Stimulated activated naive CD4-positive, alpha-beta T cell treated with Interleukin-2 at 50 U/mL for 16 hours (primary cell): ENCODE results near the gene IGSF21.

Source experiments
- DNase-seq: peaks from one replicate; lab custom pipeline; 2025; lab: John Stamatoyannopoulos, UW

The IGSF21 gene

GRCh38 chr1:18263547-18264120, 156.0 kb downstream of the IGSF21 start:
- no peak for DNase-seq

DNA sequence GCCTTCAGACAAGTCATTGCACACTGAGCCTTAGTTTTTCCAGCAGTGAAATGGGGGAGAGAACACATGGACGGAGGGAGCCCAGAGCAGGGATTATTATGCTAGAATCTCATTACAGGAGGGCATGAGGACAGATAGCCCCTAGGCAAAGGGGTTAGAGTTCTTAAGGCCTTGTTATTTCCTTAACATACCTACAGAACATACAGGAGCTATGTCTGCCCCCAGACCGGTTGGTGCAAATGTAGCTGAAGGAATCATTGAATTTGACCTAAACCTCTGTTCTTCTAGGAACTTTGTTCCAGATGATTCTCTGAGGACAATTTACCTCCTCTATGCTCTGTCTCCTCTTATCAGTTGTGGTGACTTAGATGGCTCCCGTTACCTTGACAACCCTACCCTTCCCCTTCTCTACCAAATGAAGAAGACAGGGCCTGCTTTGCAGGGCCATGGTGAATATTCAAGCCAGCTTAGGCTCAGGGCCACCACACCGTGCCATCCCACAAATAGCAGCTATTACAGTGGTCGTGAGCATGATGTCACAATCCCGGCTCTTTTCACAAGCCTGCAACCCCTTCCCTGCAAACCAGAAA, 156.9 kb downstream of the IGSF21 start:
- no peak for DNase-seq

DNA sequence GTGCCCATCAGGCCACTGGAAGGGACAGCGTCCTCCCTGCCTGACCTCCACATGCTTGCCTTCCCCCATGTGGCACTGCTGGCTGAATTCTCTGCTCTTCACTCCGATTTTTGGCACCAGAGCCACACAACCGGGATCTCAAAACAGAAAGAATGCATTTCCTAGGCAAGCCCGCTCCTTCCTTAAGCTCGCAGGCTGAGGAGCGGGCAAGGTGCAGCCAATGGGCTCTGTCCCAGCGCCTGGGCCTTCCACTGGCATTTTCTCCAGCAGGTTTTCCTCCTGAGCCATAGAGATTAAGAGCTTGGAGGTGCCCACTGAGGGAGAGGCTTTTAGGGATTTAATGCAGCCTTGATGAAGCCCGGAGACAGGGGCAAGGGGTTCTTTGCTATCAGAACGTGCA, 158.0 kb downstream of the IGSF21 start:
- no peak for DNase-seq

GRCh38 chr1:18266391-18266790, 158.8 kb downstream of the IGSF21 start:
- no peak for DNase-seq

DNA sequence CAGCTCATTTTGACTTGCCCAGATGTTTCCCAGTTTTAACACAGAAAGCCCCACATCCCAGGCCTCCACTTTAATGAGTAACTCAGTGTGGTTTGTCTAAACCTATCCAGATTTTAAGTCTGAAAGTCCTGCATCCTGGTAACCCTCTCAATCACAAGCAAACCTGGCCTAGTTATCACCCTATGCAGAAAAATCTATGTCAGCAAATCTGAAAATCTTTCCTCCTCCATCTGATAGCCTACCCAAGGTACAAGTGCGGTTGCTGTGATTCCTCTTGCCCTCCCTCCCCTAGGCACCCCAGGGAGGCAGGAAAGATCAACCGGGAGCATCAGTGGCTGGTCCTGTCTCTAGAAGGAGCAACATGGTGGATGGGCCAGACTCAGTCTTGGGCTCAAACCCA, 163.7 kb downstream of the IGSF21 start:
- no peak for DNase-seq

GRCh38 chr1:18278946-18279345, 171.3 kb downstream of the IGSF21 start:
- no peak for DNase-seq

GRCh38 chr1:18279351-18280074, 171.9 kb downstream of the IGSF21 start:
- no peak for DNase-seq

DNA sequence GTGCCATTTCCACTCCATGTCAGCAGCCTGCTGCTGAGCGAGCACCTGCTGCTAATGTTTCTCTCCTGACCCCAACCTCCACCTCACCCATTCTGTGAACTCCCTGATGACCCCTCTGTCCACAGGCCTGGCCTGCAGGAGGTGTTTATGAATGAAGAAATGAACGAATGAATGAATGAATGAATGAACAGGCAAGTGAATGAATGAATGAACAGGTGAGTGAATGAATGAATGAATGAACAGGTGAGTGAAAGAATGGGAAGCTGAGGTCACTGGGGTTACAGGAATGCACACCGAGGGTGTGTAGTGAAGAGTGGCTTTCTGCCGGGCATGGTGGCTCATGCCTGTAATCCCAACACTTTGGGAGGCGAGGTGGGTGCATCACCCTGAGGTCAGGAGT, 173.4 kb downstream of the IGSF21 start:
- DNase-seq: no peak

DNA sequence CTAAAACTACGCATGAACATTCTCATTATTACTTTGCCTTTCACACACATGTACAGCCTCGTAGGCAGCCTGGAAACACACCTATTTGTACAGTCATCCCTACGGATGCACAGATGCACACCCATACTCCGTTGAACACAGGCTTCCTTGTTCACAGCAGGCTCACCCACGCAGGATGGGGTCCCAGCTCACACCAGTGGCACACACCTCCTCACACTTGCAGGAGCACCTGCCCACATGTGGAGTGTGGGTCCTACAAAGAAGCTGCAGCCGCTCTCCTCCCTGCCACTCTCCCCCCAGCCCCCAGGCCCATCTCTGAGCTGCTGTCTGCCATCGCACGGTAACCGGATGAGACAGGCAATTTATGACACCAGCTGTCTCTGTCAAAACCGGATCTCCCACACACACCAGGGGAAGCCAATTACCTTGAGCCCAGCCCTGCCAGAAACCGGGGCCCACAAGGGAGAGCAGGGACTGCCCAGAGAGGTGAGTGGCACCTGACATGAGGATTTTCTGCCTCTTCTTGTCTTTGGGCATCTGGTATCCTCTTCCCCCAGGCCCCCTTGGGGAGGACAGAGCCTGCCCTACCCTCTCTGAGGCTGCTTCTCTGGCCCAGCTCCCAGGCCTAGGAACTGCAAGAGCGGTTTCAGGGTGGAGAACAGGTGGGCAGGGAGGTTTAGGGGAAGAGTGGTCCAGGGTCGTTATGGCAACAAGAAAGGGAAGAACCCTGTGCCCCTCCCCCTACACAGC, 175.4 kb downstream of the IGSF21 start:
- no peak for DNase-seq

DNA sequence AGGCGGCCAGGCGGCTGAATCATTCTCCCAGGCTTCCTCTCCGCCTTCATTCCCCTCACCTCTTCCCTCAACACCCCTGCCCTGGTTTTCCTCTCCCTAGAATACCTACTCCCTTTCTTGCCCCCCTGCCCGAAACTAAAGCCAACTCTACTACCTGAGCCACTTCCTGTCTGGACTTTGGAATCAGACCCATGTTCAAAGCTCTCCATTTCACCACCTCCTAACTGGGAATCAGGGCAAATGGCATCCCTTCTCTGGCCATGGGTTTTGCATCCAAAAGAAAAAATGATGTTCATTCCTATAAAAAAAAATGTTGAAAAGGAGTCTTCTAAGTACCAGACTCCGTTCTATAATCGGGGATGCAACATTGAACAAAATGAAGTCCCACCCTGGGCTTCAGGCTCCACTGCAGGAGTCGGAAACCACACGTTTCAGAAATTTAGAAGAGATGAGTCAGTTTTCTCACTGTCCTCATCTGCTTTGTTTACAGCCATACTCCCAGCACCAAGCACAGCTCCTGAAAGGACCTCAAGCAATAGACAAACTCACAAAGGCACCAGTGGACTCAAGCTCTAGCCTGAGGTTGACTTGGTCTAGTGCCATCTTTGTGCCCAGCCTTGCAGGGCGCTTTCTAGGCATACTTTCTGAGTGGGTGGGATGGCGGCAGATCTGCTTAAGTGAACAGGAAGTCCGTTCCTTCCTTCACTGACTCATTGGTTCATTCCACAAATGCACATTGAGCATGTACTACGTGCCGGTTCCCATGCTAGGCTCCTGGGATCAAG, 176.2 kb downstream of the IGSF21 start:
- no peak for DNase-seq

DNA sequence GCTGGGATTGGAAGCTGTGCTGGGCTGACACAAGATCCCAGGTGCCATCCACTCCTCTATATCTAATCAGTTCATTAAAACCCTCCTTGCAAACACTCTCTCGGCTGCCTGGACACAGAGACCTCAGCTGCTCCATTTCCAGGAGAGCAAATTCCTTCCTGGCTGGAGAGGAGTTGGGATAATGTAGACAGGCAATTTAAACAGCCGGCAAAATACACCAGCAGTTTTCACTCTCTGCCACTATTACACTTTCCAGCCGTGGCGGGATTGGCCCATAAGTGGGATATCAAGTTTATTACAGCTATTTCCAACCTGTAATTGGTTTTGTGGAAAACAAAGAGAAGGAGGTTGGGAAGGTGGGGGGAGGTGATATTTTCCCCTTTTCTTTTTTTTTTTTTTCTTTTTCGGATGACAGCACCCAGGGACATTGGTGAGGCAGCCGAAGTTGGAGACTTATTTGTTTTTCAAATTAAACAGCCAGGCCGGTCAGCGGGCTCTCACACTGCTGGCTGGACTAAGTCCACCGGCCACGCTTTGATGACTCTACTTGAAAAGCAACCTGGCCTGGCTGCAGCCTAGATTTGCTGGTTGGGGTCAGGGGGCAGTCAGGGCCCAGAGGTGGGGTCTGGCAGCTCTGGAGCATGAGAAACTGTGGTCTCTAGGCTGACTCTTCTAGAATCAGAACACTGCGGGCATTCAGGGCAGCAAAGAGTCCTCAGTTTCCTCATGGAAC, 177.4 kb downstream of the IGSF21 start:
- no peak for DNase-seq

GRCh38 chr1:18285538-18285924, 177.9 kb downstream of the IGSF21 start:
- no peak for DNase-seq

DNA sequence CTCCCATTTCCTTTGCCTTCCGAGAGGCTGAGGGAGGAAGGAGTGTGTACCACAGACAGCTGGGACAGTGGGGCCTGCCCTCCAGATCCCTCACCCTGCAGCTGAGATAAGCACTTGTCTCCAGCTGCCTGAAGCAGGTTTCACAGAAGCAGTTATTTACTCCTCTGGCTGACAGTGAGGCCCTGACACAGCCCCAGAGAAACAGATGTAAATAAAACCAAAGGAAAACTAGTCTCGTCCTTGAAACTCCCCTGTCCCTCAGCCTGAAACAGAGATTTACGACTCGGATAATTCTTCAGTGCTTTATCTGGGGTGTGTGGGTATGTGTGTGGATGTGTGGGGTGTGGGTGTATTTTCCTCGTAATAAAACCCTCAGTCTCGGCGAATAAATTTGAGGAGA, 181.1 kb downstream of the IGSF21 start:
- no peak for DNase-seq

DNA sequence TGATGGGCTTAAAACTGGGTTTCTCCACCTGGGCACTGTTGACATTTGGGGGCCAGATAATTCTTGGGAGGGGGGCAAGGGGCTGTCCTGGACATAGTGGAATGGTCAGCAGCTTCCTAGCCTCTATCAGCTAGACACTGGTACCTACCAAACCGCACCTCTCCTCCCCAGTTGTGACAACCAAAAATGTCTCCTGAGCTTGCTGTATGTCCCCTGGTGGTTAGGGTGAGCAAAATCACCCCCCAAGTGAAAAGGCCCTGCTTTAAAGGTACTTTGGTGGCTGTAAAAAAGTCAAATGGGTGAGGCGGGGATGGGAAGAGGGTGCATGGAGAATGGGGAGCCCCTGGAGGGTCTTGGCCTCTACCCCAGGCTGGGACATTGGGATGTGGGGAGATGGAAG, 182.0 kb downstream of the IGSF21 start:
- DNase-seq: no peak

DNA sequence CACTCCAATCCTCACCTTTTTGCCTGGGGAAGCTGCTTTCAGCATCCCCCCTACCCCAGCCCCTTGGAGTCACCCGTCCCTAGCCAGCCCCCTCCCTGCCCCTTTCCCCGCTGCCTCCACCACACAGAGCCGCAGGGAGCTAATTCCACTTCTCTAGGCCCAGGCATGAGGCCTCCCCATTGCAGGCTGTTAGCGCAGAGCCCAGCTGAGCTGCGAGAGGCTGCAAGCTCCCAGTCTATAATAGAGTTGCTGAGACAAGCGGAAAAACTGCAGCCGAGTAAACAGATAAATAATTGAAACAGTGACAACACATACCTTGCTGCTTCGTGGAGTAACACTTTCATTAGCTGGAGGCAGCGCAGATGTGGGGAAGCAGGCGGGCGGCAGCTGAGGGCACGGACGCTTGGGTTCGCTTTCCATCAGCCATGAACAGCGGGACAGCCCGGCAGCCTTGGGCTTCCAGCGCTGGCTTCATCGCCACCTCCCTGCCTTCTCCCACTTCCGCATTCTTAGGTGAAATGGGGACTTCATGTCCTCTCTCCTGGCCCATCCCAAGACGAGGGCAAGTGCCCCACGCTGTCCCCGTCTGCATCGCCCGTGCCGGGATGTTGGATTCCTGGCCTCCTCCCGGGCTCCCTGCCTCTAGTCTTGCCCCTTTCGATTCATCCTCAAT, 183.3 kb downstream of the IGSF21 start:
- DNase-seq: no peak

DNA sequence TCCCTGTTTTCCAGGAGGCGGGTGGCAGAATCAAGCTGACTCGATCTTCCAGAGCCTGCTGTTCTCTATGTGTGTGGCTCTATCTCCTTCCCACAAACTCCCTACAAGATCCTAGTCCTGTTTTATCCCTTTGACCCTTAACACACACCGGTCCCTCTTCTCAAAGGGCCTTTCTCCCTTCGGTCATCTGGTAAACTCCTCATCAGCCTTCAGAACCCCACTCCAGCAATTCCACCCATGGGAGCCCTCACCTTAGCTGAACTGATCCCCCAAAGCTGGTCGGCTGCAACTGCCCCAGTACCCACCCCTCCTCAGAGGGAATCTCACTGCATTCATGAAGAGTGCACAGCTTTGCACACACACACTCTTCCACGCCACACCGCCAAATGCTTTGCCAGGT, 184.9 kb downstream of the IGSF21 start:
- DNase-seq: no peak

- no peak for DNase-seq
These were observed 185.7 kb downstream of the IGSF21 start for GRCh38 chr1:18293291-18293690.

DNA sequence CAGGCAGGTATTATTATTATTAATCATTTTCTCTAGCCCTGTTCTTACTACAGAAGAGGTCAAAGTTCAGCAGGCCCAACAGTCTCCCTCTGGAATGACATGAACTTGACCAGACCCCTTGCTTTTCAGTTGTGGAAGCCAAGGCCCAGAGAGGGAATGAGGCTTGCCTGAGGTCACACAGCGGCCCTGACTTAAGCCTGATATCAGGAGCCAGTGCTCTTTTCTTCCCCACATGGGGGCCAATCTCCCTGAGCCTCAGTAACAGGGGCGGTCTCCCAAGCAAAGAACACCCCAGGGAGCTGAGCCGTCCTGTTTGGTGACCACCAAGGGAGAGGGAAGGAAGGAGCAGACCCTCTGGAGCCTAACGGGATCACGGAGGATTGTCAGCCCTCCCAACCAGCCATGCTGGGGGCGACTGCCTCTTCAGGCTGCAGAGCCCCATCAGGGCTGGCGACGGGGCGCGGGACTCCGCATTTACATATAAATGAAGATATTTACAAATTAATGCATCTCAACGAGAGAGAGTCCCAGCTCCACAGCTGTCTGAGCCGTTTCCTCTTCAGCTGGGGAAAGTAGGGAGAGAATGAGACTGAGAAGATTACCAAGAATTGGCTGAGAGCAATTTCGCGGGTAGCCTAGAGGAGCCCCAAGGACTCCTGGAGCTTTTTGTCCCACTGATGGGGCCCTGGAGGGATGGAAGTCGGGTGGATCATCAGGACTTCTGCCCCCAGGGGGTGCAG, 187.0 kb downstream of the IGSF21 start:
- no peak for DNase-seq

- DNase-seq: no peak
These were observed 190.5 kb downstream of the IGSF21 start for GRCh38 chr1:18297896-18298648.
